IgD-negative memory B cell (primary cell): ENCODE results near the gene ANO6. TPM values are rescaled to one million over a fixed set of nuclear protein-coding genes. Genes with fewer than 3 reads are reported as not detected.
"Not testable (repeated sequence)": the region's sequence is repeated elsewhere in the genome, so short reads cannot be mapped to it uniquely, and the experiment has no call there.

Experiments
- H3K27ac Mint-ChIP-seq, 3 donors: one replicate each; pipeline ENCODE4 v1.8.0; 2020 to 2022; ENCODE audit warnings: mild to moderate bottlenecking in 3 of 3, mixed read lengths in 3 of 3, moderate library complexity in 1 of 3
- H3K27me3 Mint-ChIP-seq: one replicate; pipeline ENCODE4 v1.8.0; 2021; ENCODE audit warnings: mixed read lengths
- H3K36me3 Mint-ChIP-seq: one replicate; pipeline ENCODE4 v1.8.0; 2020; ENCODE audit warnings: mild to moderate bottlenecking, mixed read lengths
- H3K4me1 Mint-ChIP-seq, 3 donors: one replicate each; pipeline ENCODE4 v1.8.0; 2020 to 2022; ENCODE audit warnings: mixed read lengths in 3 of 3, mild to moderate bottlenecking in 1 of 3
- H3K4me3 Mint-ChIP-seq, 4 donors: one replicate each; pipeline ENCODE4 v1.8.0; 2020 to 2022; ENCODE audit warnings: mild to moderate bottlenecking in 4 of 4, mixed read lengths in 4 of 4, moderate library complexity in 3 of 4
- H3K9me3 Mint-ChIP-seq, 3 donors: one replicate each; pipeline ENCODE4 v1.8.0; 2020 to 2021; ENCODE audit warnings: mixed read lengths in 3 of 3, mild to moderate bottlenecking in 1 of 3
- polyA plus RNA-seq: library from polyadenylated mRNA; unstranded; fragments of 300-500 nt; fragmentation: Illumina TruSeq; gene quantifications from one replicate; pipeline ENCODE4 v1.2.3, GENCODE V29; 2021

ANO6 gene
- polyA plus RNA-seq, 1 donor from 2014 or later: 18.0 TPM

GRCh38 chr12:45363903-45364302, 148.0 kb downstream of the ANO6 start:
- Mint-ChIP-seq H3K36me3 (peaks cover 35% of the 10 kb centered on the region), H3K4me1 (no peaks in the 10 kb centered on the region), H3K27me3 (no peaks in the 10 kb centered on the region), H3K4me3 (no peak overlapping the region), H3K9me3 (peaks cover 8 to 25% (median 11%) of the 10 kb centered on the region in 3 donors), H3K27ac (no peak overlapping the region)

- H3K4me1 Mint-ChIP-seq: no peaks in the 10 kb centered on the region
- peaks cover 6 to 14% (median 7%) of the 10 kb centered on the region in 3 donors for H3K9me3 Mint-ChIP-seq
- peaks cover 31% of the 10 kb centered on the region for H3K36me3 Mint-ChIP-seq
- H3K27me3 Mint-ChIP-seq: no peaks in the 10 kb centered on the region
- H3K27ac Mint-ChIP-seq: no peak overlapping the region
- H3K4me3 Mint-ChIP-seq: no peak overlapping the region
These were observed 153.1 kb downstream of the ANO6 start for GRCh38 chr12:45368841-45369489.

GRCh38 chr12:45377815-45378214, 161.9 kb downstream of the ANO6 start:
- peaks cover 23% of the 10 kb centered on the region for H3K36me3 Mint-ChIP-seq
- H3K27ac Mint-ChIP-seq: no peak overlapping the region
- no peak overlapping the region for H3K4me3 Mint-ChIP-seq
- no peaks in the 10 kb centered on the region for H3K9me3 Mint-ChIP-seq
- H3K27me3 Mint-ChIP-seq: no peaks in the 10 kb centered on the region
- H3K4me1 Mint-ChIP-seq: no peaks in the 10 kb centered on the region

- no peaks in the 10 kb centered on the region for H3K4me1 Mint-ChIP-seq
- H3K27ac Mint-ChIP-seq: no peak overlapping the region
- no peaks in the 10 kb centered on the region for H3K9me3 Mint-ChIP-seq
These were observed 163.4 kb downstream of the ANO6 start for GRCh38 chr12:45379261-45379660.

GRCh38 chr12:45381351-45381750, 165.5 kb downstream of the ANO6 start:
- no peaks in the 10 kb centered on the region for H3K4me1 Mint-ChIP-seq
- H3K4me3 Mint-ChIP-seq: no peak overlapping the region
- no peak overlapping the region for H3K27ac Mint-ChIP-seq
- H3K9me3 Mint-ChIP-seq: peaks cover 0 to 1% (median 0%) of the 10 kb centered on the region in 3 donors
- H3K36me3 Mint-ChIP-seq: peaks cover 31% of the 10 kb centered on the region
- no peaks in the 10 kb centered on the region for H3K27me3 Mint-ChIP-seq

More at GRCh38 chr12:45379261-45379660, 163.4 kb downstream of the ANO6 start:
- H3K36me3 Mint-ChIP-seq: peaks cover 29% of the 10 kb centered on the region
- no peak overlapping the region for H3K4me3 Mint-ChIP-seq
- no peaks in the 10 kb centered on the region for H3K27me3 Mint-ChIP-seq

- H3K27ac Mint-ChIP-seq: no peak overlapping the region
- peaks cover 0 to 1% (median 0%) of the 10 kb centered on the region in 3 donors for H3K9me3 Mint-ChIP-seq
- no peaks in the 10 kb centered on the region for H3K4me1 Mint-ChIP-seq
- H3K27me3 Mint-ChIP-seq: no peaks in the 10 kb centered on the region
- peaks cover 18% of the 10 kb centered on the region for H3K36me3 Mint-ChIP-seq
- no peak overlapping the region for H3K4me3 Mint-ChIP-seq
These were observed 172.7 kb downstream of the ANO6 start for GRCh38 chr12:45388545-45388944.

- Mint-ChIP-seq H3K4me1 (no peaks in the 10 kb centered on the region), H3K36me3 (peaks cover 17% of the 10 kb centered on the region), H3K4me3 (no peak overlapping the region), H3K27ac (no peak overlapping the region), H3K27me3 (no peaks in the 10 kb centered on the region), H3K9me3 (peaks cover 0 to 2% (median 1%) of the 10 kb centered on the region in 3 donors)
These were observed 173.5 kb downstream of the ANO6 start for GRCh38 chr12:45389426-45389825.

- H3K4me3 Mint-ChIP-seq, H3K27me3 Mint-ChIP-seq, H3K9me3 Mint-ChIP-seq, H3K27ac Mint-ChIP-seq, H3K4me1 Mint-ChIP-seq: not testable (repeated sequence)
- H3K36me3 Mint-ChIP-seq: peaks cover 17% of the 10 kb centered on the region
These were observed 181.6 kb downstream of the ANO6 start for GRCh38 chr12:45397499-45397898.

- no peak overlapping the region for H3K27ac Mint-ChIP-seq
- H3K4me3 Mint-ChIP-seq: no peak overlapping the region
- no peaks in the 10 kb centered on the region for H3K4me1 Mint-ChIP-seq
- peaks cover 17% of the 10 kb centered on the region for H3K36me3 Mint-ChIP-seq
- no peaks in the 10 kb centered on the region for H3K27me3 Mint-ChIP-seq
- peaks cover 2 to 8% (median 5%) of the 10 kb centered on the region in 3 donors for H3K9me3 Mint-ChIP-seq
These were observed 182.7 kb downstream of the ANO6 start for GRCh38 chr12:45398552-45398951.

GRCh38 chr12:45400991-45401390, 185.1 kb downstream of the ANO6 start:
- H3K4me3 Mint-ChIP-seq: no peak overlapping the region
- peaks cover 12% of the 10 kb centered on the region for H3K36me3 Mint-ChIP-seq
- peaks cover 0 to 2% (median 0%) of the 10 kb centered on the region in 3 donors for H3K4me1 Mint-ChIP-seq
- H3K27ac Mint-ChIP-seq: no peak overlapping the region
- no peaks in the 10 kb centered on the region for H3K27me3 Mint-ChIP-seq
- peaks cover 2 to 4% (median 2%) of the 10 kb centered on the region in 3 donors for H3K9me3 Mint-ChIP-seq

GRCh38 chr12:45402288-45402687, 186.4 kb downstream of the ANO6 start:
- Mint-ChIP-seq H3K27ac (no peak overlapping the region), H3K4me3 (no peak overlapping the region), H3K27me3 (no peaks in the 10 kb centered on the region), H3K9me3 (no peaks in the 10 kb centered on the region), H3K36me3 (peaks cover 13% of the 10 kb centered on the region), H3K4me1 (peaks cover 0 to 2% (median 1%) of the 10 kb centered on the region in 3 donors)

- Mint-ChIP-seq H3K27ac (no peak overlapping the region), H3K9me3 (no peaks in the 10 kb centered on the region), H3K4me1 (peaks cover 0 to 2% (median 1%) of the 10 kb centered on the region in 3 donors), H3K4me3 (no peak overlapping the region), H3K36me3 (peaks cover 22% of the 10 kb centered on the region), H3K27me3 (no peaks in the 10 kb centered on the region)
These were observed 191.3 kb downstream of the ANO6 start for GRCh38 chr12:45406988-45407850.

GRCh38 chr12:45407981-45408728, 192.3 kb downstream of the ANO6 start:
- Mint-ChIP-seq H3K4me1 (peaks cover 0 to 2% (median 1%) of the 10 kb centered on the region in 3 donors), H3K27me3 (no peaks in the 10 kb centered on the region), H3K36me3 (peaks cover 16% of the 10 kb centered on the region), H3K27ac (no peak overlapping the region), H3K4me3 (no peak overlapping the region), H3K9me3 (no peaks in the 10 kb centered on the region)

- Mint-ChIP-seq H3K27ac (no peak overlapping the region), H3K4me1 (peaks cover 0 to 2% (median 1%) of the 10 kb centered on the region in 3 donors), H3K4me3 (no peak overlapping the region), H3K9me3 (no peaks in the 10 kb centered on the region), H3K36me3 (peaks cover 14% of the 10 kb centered on the region), H3K27me3 (no peaks in the 10 kb centered on the region)
These were observed 192.8 kb downstream of the ANO6 start for GRCh38 chr12:45408729-45409114.

- Mint-ChIP-seq H3K27ac (no peak overlapping the region), H3K27me3 (no peaks in the 10 kb centered on the region), H3K9me3 (no peaks in the 10 kb centered on the region), H3K4me1 (peaks cover 0 to 1% (median 0%) of the 10 kb centered on the region in 3 donors), H3K36me3 (peaks cover 12% of the 10 kb centered on the region), H3K4me3 (no peak overlapping the region)
These were observed 194.1 kb downstream of the ANO6 start for GRCh38 chr12:45409966-45410365.
